ENCODE data around the gene SKAP1.

GRCh38 chr17:48409607-48410006 lies 20.4 kb downstream of the SKAP1 start:
- no peak for TF ChIP-seq CTCF (IDR thresholded peaks at IDR 0.05; ENCODE audit: insufficient read depth, low read depth, low read length)
- TF ChIP-seq EZH2 (IDR thresholded peaks at IDR 0.05; ENCODE audit: insufficient read depth, low read length), result no peak
